HEK293T (cell line): ENCODE results near the gene SLC4A11.

ENCODE experiments used
- CTCF ChIA-PET: fragments of 350-600 bp; formaldehyde crosslinking; extraction: SDS; loops from one replicate; lab custom pipeline; 2021; ENCODE audit warnings: antibody characterized with exemption, inconsistent platforms; lab: Yijun Ruan, JAX
- POLR2A ChIA-PET: fragments of 350-600 bp; formaldehyde crosslinking; extraction: SDS; loops from one replicate; lab custom pipeline; 2020; ENCODE audit warnings: antibody characterized with exemption, inconsistent platforms; lab: Yijun Ruan, JAX
- DNase-seq: peaks from one replicate; pipeline ENCODE4 v3.0.0; 2012; ENCODE audit warnings: mixed read lengths; ENCODE audit errors: extremely low spot score
- ARNT ChIP-seq: fragments of 450-650 bp; IDR thresholded peaks from 2 replicates; pipeline ENCODE4 v1.6.1; 2017; ENCODE audit warnings: mild to moderate bottlenecking
- BHLHE40 ChIP-seq: fragments of 450-650 bp; IDR thresholded peaks from 2 replicates; pipeline ENCODE4 v1.6.1; 2016; ENCODE audit warnings: mild to moderate bottlenecking, moderate library complexity, borderline replicate concordance
- CTBP1 ChIP-seq: fragments of 450-650 bp; IDR thresholded peaks from 2 replicates; pipeline ENCODE4 v1.6.1; 2016; ENCODE audit warnings: borderline replicate concordance
- ELF4 ChIP-seq: fragments of 450-650 bp; IDR thresholded peaks from 2 replicates; pipeline ENCODE4 v1.6.1; 2017; ENCODE audit warnings: antibody characterized with exemption
- FOXA1 ChIP-seq: fragments of 450-650 bp; IDR thresholded peaks from 2 replicates; pipeline ENCODE4 v1.6.1; 2016; ENCODE audit warnings: mild to moderate bottlenecking
- FOXK2 ChIP-seq: fragments of 450-650 bp; IDR thresholded peaks from 2 replicates; pipeline ENCODE4 v1.6.1; 2016; ENCODE audit warnings: mild to moderate bottlenecking
- FOXM1 ChIP-seq: fragments of 450-650 bp; IDR thresholded peaks from 2 replicates; pipeline ENCODE4 v1.6.1; 2017; ENCODE audit warnings: mild to moderate bottlenecking, borderline replicate concordance
- HDGF ChIP-seq: fragments of 450-650 bp; IDR thresholded peaks from 2 replicates; pipeline ENCODE4 v1.6.1; 2017; ENCODE audit warnings: antibody characterized with exemption, borderline replicate concordance
- L3MBTL2 ChIP-seq: fragments of 450-650 bp; conservative IDR thresholded peaks from 2 replicates; pipeline ENCODE4 v1.6.1; 2016; ENCODE audit warnings: mild to moderate bottlenecking
- LEF1 ChIP-seq: fragments of 450-650 bp; IDR thresholded peaks from 2 replicates; pipeline ENCODE4 v1.6.1; 2017; ENCODE audit warnings: mild to moderate bottlenecking, borderline replicate concordance
- NFRKB ChIP-seq: fragments of 450-650 bp; IDR thresholded peaks from 2 replicates; pipeline ENCODE4 v1.6.1; 2016; ENCODE audit warnings: mild to moderate bottlenecking, moderate library complexity
- PKNOX1 ChIP-seq: fragments of 450-650 bp; IDR thresholded peaks from 2 replicates; pipeline ENCODE4 v1.6.1; 2016
- SP1 ChIP-seq: fragments of 450-650 bp; IDR thresholded peaks from 2 replicates; pipeline ENCODE4 v1.6.1; 2017
- SUZ12 ChIP-seq: fragments of 450-650 bp; IDR thresholded peaks from 2 replicates; pipeline ENCODE4 v1.6.1; 2016; ENCODE audit warnings: mild to moderate bottlenecking
- TARDBP ChIP-seq: fragments of 450-650 bp; IDR thresholded peaks from 2 replicates; pipeline ENCODE4 v1.6.1; 2016
- ZNF384 ChIP-seq: fragments of 450-650 bp; IDR thresholded peaks from 2 replicates; pipeline ENCODE4 v1.6.1; 2016

The SLC4A11 gene

GRCh38 chr20:3209946-3210317, 29.1 kb downstream of the SLC4A11 start:
- ChIA-PET CTCF (interaction anchor here (1.0 kb wide), 1 partner anchor 9 kb away, joined by 3 read pairs; no protein-coding TSS in a partner anchor), POLR2A (interaction anchor here (0.7 to 2.2 kb wide), 4 partner anchors 8 to 290 kb away, joined by 3 to 8 read pairs (median 5); no protein-coding TSS in a partner anchor)
- no peak for TF ChIP-seq LEF1
- TF ChIP-seq ZNF384, result no peak
- no peak for TF ChIP-seq ELF4
- TF ChIP-seq CTBP1, result no peak
- TF ChIP-seq TARDBP, result no peak
- TF ChIP-seq HDGF, result no peak
- no peak for TF ChIP-seq SP1
- no peak for TF ChIP-seq NFRKB
- TF ChIP-seq FOXK2, result no peak
- no peak for TF ChIP-seq ARNT
- TF ChIP-seq PKNOX1, result no peak
- no peak for TF ChIP-seq BHLHE40
- TF ChIP-seq FOXM1, result no peak
- TF ChIP-seq FOXA1, result no peak
- TF ChIP-seq L3MBTL2, result no peak
- DNase-seq, result no peak

GRCh38 chr20:3209257-3209945, 29.6 kb downstream of the SLC4A11 start, which contains the start of gene ITPA:
TSS of gene ITPA (plus strand) at chr20:3209498. CDS start at chr20:3209552, 54 bp downstream.
- CTCF ChIA-PET, result no interaction called here
- TF ChIP-seq FOXM1 (no peak), FOXA1 (no peak), ELF4 (0 out of 2 replicates have a peak, but pooled peaks have one; percentile 33), L3MBTL2 (peak; percentile 85)
- POLR2A ChIA-PET, result interaction anchor here (0.7 to 2.2 kb wide), 4 partner anchors 9 to 289 kb away, joined by 3 to 8 read pairs (median 5); no protein-coding TSS in a partner anchor
- DNase-seq, result peak; percentile 75

- no peak for TF ChIP-seq HDGF
- TF ChIP-seq FOXA1, result no peak
- TF ChIP-seq NFRKB, result no peak
- no peak for TF ChIP-seq SUZ12
- no peak for TF ChIP-seq SP1
- no peak for TF ChIP-seq ARNT
- TF ChIP-seq FOXM1, result no peak
- TF ChIP-seq L3MBTL2, result no peak
- TF ChIP-seq PKNOX1, result no peak
- no peak for TF ChIP-seq FOXK2
- TF ChIP-seq BHLHE40, result no peak
- no peak for TF ChIP-seq ZNF384
- no peak for TF ChIP-seq TARDBP
- DNase-seq, result no peak
- POLR2A ChIA-PET, result interaction anchor here (1.0 to 2.2 kb wide), 4 partner anchors 10 to 289 kb away, joined by 3 to 8 read pairs (median 5); no protein-coding TSS in a partner anchor
- CTCF ChIA-PET, result no interaction called here
Measured at GRCh38 chr20:3208786-3209256, 30.2 kb downstream of the SLC4A11 start.

GRCh38 chr20:3204124-3204794, 34.7 kb downstream of the SLC4A11 start, which contains the start of gene DDRGK1:
TSS of gene DDRGK1 (minus strand) at chr20:3204682. CDS start at chr20:3204627, 55 bp downstream.
- ChIA-PET CTCF (no interaction called here), POLR2A (interaction anchor here (1.4 to 1.7 kb wide), 2 partner anchors 12 to 20 kb away, joined by 5 to 8 read pairs; no protein-coding TSS in a partner anchor)
- DNase-seq, result peak; percentile 92
- TF ChIP-seq L3MBTL2 (peak; percentile 32; the same call in 1 of the 2 replicates), BHLHE40 (no peak), CTBP1 (no peak), NFRKB (no peak), TARDBP (no peak)

- peak; percentile 25 for DNase-seq
- ChIA-PET CTCF (no interaction called here), POLR2A (interaction anchor here (0.9 to 1.7 kb wide), 3 partner anchors 11 to 19 kb away, joined by 3 to 8 read pairs (median 5); no protein-coding TSS in a partner anchor)
- TF ChIP-seq HDGF (no peak), PKNOX1 (no peak), LEF1 (no peak), FOXK2 (no peak), ARNT (no peak), FOXA1 (no peak), SP1 (no peak), L3MBTL2 (no peak), SUZ12 (no peak), NFRKB (no peak)
Measured at GRCh38 chr20:3203315-3204123, 35.5 kb downstream of the SLC4A11 start.
